ENCODE results near the gene ENTHD1. TPM values are rescaled to one million over a fixed set of nuclear protein-coding genes. Genes with fewer than 3 reads are reported as not detected.
A peak's percentile ranks its signal among the peaks of the same experiment; 100 is the strongest.
"Not testable (repeated sequence)": the region's sequence is repeated elsewhere in the genome, so short reads cannot be mapped to it uniquely, and the experiment has no call there.

Gene ENTHD1
- total RNA-seq, 4 donors from 2014 or later, result not detected

DNA sequence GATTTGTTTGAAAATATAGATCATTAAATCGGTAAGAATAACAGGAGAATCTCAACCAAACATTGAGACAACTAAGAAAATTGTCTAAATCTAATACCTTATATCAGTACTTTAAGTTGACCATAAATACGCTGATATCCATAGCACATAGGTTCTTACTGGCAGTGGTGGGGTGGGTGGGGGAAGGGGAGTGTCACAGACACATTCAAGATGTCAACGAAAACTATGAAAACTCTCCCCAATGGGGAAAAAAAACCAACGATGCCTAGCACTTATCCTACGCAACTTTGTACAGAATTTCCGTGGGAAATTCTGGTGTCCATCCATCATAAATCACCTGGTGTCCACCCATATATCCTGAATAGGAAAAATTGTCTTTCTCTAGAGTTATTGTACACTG is 13.5 kb upstream of the ENTHD1 start:
- Histone ChIP-seq H3K4me3 (no peak overlapping the region), H3K27me3 (peaks cover 0 to 20% (median 0%) of the 10 kb centered on the region in 4 donors), H3K27ac (peak overlapping the region in 1 of 4 donors; percentile 37), H3K4me1 (no peaks in the 10 kb centered on the region), H3K36me3 (no peaks in the 10 kb centered on the region), H3K9me3 (no peaks in the 10 kb centered on the region)
- WGBS, 2 donors, result 73 to 89% methylated on average over 6 of the region's 6 CpGs
- DNase-seq, result no peak
- intact Hi-C loops (cut with DNase I), result no loop called here
- TF ChIP-seq, protein P1, sequence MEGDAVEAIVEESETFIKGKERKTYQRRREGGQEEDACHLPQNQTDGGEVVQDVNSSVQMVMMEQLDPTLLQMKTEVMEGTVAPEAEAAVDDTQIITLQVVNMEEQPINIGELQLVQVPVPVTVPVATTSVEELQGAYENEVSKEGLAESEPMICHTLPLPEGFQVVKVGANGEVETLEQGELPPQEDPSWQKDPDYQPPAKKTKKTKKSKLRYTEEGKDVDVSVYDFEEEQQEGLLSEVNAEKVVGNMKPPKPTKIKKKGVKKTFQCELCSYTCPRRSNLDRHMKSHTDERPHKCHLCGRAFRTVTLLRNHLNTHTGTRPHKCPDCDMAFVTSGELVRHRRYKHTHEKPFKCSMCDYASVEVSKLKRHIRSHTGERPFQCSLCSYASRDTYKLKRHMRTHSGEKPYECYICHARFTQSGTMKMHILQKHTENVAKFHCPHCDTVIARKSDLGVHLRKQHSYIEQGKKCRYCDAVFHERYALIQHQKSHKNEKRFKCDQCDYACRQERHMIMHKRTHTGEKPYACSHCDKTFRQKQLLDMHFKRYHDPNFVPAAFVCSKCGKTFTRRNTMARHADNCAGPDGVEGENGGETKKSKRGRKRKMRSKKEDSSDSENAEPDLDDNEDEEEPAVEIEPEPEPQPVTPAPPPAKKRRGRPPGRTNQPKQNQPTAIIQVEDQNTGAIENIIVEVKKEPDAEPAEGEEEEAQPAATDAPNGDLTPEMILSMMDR (IDR thresholded peaks at IDR 0.05), result no peak
- no peak for TF ChIP-seq POLR2A (IDR thresholded peaks at IDR 0.05)

DNA sequence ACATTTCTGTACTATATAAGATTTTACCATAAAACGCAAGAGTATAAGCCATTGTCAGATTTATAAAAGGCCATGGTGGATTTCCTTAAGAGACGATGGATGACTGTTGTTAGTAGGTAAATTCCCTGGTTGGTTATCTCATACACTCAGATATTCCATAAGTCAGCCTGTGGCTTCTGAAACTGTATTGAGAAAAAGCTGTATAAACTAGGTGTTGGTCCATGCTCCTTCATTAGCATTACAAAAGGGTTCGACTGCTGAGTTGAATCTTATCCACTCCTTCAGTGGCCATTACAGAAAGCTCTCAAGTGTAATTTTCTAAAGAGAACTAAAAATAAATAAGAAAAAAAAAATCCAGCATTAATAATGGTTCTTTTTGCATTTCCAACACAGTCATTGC is 12.6 kb upstream of the ENTHD1 start:
- WGBS, 2 donors, result 69 to 74% methylated on average over 3 of the region's 3 CpGs
- peak overlapping the region in 2 of 4 donors; percentile 37 for H3K27ac ChIP-seq
- intact Hi-C loops (cut with DNase I), result no loop called here

DNA sequence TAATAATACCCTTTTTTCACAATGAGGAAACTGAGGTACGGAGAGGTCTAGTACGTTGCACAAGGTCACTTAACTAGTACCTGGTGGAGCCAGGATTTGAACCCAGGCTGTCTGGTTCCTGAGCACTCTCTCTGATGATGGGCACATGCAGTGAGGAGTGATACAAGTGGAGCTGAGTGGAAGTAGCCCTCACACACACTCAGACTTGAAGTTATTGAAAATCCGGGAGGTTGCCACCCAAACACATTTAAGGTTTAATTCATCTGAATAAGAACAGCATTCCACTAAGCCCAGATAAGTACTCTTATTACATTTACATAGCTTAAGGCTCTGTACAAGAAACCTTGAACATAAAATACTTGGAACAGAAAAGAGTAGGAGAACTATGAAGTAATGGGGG is 12.1 kb upstream of the ENTHD1 start:
- H3K9me3 ChIP-seq, result no peaks in the 10 kb centered on the region
- H3K36me3 ChIP-seq, result no peaks in the 10 kb centered on the region
- peak overlapping the region in 2 of 4 donors; percentile 37 for H3K27ac ChIP-seq
- DNase-seq, result no peak
- intact Hi-C loops (cut with DNase I), result no loop called here
- no peak for TF ChIP-seq POLR2A (IDR thresholded peaks at IDR 0.05)
- TF ChIP-seq, protein P1 (IDR thresholded peaks at IDR 0.05), result no peak
- no peaks in the 10 kb centered on the region for H3K4me1 ChIP-seq
- 61 to 67% methylated on average over 3 of the region's 3 CpGs for WGBS, 2 donors
- peaks cover 0 to 13% (median 0%) of the 10 kb centered on the region in 4 donors for H3K27me3 ChIP-seq
- no peak overlapping the region for H3K4me3 ChIP-seq

More for the DNA sequence above, 12.6 kb upstream of the ENTHD1 start:
- Histone ChIP-seq H3K36me3 (no peaks in the 10 kb centered on the region), H3K4me1 (no peaks in the 10 kb centered on the region), H3K9me3 (no peaks in the 10 kb centered on the region), H3K27me3 (peaks cover 0 to 13% (median 0%) of the 10 kb centered on the region in 4 donors), H3K4me3 (no peak overlapping the region)
- no peak for TF ChIP-seq POLR2A (IDR thresholded peaks at IDR 0.05)
- TF ChIP-seq, protein P1 (IDR thresholded peaks at IDR 0.05), result no peak
- no peak for DNase-seq

DNA sequence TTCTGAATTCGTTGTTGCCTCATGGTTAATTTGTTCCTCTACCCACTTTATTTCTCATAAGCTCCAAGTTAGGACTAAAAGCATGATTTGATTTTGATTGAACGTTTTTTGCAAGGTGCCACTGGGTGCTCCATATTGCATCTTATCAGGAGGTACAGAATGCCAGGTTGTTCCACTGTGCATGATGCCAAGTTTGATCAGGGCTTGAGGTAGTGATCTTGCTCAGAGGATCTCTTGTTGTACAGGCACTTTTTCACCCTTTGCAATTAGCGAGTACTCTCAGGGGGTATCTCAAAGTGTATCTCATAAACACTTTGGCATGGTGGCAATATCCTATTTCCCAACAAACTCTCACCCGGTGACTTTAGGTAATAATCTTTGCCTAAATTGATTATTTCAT is 11.3 kb upstream of the ENTHD1 start:
- Histone ChIP-seq H3K4me3 (peak overlapping the region in 1 of 4 donors; percentile 21), H3K4me1 (no peaks in the 10 kb centered on the region), H3K27ac (peak overlapping the region in 1 of 4 donors; percentile 37), H3K27me3 (peaks cover 0 to 9% (median 0%) of the 10 kb centered on the region in 4 donors), H3K36me3 (no peaks in the 10 kb centered on the region), H3K9me3 (no peaks in the 10 kb centered on the region)
- DNase-seq, result no peak
- TF ChIP-seq, protein P1 (IDR thresholded peaks at IDR 0.05), result no peak
- TF ChIP-seq POLR2A (IDR thresholded peaks at IDR 0.05), result no peak
- intact Hi-C loops (cut with DNase I), result no loop called here
- WGBS, 2 donors, result 75 to 89% methylated on average over 4 of the region's 4 CpGs

DNA sequence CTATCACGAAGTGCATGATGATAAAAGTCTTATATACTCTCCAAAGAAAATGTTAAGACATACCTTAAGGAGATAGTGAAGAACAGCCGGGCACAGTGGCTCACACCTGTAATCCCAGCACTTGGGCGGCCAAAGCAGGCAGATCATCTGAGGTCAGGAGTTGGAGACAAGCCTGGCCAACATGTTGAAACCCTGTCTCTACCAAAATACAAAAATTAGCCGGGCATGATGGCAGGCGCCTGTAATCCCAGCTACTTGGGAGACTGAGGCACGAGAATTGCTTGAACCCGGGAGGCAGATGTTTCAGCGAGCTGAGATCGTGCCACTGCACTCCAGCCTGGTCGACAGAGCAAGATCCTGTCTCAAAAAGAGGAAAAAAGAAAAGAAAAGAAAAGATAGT is 10.5 kb upstream of the ENTHD1 start:
- H3K36me3 ChIP-seq; DNase-seq; intact Hi-C loops (cut with DNase I); H3K4me1 ChIP-seq; H3K27me3 ChIP-seq; H3K9me3 ChIP-seq: not testable (repeated sequence)
- Histone ChIP-seq H3K4me3 (peak overlapping the region in 2 of 4 donors; percentile 3 to 15), H3K27ac (peak overlapping the region in 1 of 4 donors; percentile 40)
- WGBS, 2 donors, result 81 to 85% methylated on average over 10 of the region's 10 CpGs
